Kasumi-1 (cell line): ENCODE data around the gene HEBP1.
A peak's percentile ranks its signal among the peaks of the same experiment; 100 is the strongest.
"Not testable (repeated sequence)": the region's sequence is repeated elsewhere in the genome, so short reads cannot be mapped to it uniquely, and the experiment has no call there.

Experiments used
- DNase-seq, 2 experiments: peaks; one replicate each; lab custom pipeline; 2025; lab: John Stamatoyannopoulos, UW

The HEBP1 gene

DNA sequence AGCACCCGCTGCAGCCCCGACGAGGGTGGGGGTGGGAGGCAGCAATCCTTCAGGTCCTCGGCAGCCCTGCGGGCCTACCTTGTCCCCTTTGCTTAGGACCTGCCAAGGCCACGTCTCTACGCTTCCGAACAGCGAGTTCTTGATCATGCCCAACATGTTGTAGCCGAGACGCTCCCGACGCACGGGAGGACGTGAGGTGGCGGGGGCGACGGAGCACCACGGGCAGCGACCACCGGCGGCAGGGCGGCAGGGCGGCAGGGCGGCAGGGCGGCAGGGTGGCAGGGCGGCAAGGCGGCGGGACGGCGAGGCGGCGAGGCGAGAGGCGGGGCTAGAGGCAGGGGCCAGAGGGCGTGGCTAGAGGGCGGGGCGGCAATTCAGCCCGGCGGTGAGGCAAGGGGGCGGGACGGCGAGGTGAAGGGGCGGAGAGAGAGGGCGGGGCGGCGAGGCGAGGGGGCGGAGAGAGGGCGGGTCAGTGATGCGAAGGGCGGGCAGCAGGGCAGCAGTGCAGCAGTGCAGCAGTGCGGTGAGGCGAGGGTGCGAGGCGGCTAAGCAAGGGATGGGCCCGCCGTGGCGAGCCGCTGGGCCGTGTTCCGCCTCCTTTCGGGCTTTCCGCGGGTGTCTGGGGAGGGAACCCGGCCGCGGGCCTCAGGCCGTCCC lies at the start of gene HEBP1:
Gene HEBP1, minus strand, starts transcription at position 307 of the 657 bp plus-strand sequence. Its CDS starts 151 bp downstream, at position 156.
- peak; percentile 42 to 46 for DNase-seq

- DNase-seq = no peak
These were observed 49.8 kb upstream of the HEBP1 start for GRCh38 chr12:13049816-13050215.

DNA sequence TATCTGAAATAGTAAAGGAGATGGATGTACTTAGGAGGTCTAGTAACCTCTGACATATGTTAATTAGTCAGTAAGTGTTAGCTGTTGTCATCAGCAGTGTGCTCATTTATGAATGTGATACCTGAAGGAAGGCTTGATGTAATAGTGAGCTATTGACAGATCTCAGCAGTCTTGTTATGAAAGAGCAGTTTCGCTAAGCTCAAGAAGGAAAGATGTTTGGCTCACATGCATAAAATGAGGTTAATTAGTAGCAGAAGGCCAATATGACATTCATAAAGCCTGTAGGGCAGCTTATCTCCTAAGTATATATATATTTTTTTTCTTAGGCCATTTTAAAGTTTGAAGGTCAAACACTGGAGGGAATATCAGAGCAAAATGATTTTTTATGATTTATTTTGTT lies 46.9 kb upstream of the HEBP1 start:
- DNase-seq = no peak

DNA sequence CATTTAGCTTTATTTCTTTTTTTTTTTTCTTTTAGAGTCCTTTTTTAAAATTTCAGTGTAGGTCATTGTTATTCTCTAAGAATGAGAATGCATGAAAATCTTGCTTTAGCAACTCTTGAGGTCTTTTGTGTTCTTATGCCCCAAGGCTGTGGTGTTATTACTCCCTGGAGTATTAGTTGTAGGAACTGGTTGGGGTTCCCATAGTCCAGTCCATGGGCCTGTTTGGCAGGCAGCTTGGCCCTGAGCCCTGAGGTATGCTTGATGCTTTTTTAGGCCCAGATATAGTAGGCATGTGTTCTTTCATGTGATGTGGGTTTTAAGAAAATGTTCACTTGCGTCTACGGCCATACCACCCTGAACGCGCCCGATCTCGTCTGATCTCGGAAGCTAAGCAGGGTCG lies 45.8 kb upstream of the HEBP1 start:
- DNase-seq = no peak

DNA sequence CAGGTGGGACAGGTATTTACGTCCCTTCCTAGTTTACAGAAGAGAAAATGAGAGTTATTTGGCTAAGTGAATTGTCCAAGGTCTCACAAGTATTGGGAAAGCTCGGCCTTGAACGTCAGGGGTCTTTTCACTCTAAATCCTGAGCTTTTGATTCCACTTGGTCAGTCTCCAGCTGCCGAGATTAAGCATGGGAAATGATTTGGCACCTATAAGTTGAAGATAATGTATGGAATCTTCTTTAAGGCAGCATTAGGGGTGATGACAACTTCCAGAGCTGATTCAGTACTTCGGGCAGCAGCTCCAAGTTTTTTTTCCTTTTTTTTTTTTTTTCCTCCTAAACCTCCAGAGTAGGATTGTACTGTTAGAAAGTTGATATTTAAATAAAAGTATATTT lies 44.8 kb upstream of the HEBP1 start:
- no peak for DNase-seq

GRCh38 chr12:13044002-13044905 lies 44.2 kb upstream of the HEBP1 start, which contains the start of gene FAM234B:
Gene FAM234B (plus strand): TSS chr12:13044381. CDS start chr12:13044404, 23 bp downstream.
- peak; percentile 8 for DNase-seq

DNA sequence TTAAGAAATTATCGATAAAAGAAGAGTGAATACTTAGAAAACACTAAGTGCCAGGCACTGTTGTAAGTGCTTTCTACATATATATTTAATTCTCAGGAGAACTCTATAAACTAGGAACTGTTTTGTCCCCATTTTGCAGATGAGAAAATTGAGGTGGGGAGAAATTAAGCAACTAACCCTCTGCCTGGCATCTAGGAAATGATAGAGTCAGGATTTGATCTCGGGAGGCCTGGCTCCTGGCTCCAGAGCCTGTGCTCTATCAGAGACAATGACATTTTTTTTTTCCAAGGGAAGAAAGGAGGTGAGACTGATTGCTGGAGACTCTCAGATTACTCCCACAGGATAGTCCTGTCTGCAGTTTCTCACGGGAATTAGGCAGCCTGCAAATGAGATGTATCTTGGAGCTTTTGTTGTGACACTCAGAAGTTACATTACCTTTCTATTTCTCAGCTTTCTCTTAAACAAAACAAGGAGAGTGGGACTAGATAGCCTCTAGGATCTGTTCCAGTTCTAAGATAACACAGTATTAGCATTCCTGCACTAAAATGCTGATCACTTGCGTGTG lies 42.7 kb upstream of the HEBP1 start:
- DNase-seq = no peak

GRCh38 chr12:13041224-13041623 lies 41.2 kb upstream of the HEBP1 start:
- DNase-seq = no peak

DNA sequence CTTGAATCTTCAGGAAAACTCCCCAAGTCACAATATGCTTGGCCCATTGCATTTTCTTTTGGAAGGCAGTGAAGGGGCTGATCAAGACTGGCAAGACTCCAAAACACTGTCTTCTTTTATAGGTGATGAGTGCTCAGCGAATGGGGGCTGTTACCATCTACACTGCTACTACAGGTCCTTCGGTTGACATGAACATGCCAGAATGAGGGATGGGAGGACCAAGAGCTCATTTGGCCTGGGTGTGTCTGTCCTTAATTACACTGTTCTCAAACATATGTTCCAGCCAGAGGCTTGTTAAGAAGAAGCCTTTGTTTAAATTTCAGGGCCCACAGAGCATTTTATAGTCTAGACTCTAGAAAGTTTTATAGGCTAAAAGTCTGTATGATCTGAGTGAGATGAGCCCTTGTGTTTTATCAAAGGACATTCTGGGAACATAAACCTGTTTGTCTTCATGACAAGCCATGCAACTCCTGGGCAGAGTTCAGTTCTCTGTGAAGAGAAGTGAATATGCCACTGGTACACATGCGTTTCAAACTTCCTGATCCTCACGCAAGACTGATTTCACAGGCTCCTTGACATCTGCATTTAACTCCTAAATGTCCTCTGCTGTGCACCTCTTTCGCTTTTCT lies 39.4 kb upstream of the HEBP1 start:
- DNase-seq = no peak

DNA sequence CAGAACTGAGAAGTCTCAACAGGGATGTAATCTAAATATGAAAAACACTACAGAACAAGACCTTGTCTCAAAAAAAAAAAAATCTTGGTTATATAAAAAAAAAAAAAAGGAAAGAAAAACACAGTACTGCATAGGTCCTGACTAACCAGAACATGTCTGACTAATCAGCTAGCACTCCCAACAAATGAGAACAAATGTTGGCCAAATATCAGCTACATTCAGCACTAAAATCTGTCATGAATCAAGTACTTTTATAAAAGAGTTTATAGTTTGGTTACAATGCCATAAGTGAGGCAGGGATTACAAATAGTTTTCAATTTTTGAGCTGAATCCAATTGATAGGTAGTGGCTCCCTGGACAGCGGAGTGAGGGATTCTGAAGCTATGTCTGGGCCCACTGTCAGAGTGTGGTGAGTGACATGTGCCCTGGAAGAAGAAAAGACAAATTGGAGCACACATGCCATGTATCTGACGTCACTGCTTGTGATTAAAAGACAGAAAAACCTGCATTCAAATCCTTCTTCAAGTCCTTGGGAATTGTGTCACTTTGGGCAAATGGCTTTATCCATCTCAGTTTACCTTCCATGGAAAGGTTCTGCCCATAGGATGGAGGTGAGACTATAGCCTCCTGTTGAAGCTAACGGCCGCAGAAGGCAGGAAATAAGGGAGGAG lies 38.6 kb upstream of the HEBP1 start:
- DNase-seq = no peak

- no peak for DNase-seq
These were observed 36.8 kb upstream of the HEBP1 start for GRCh38 chr12:13036881-13037280.

DNA sequence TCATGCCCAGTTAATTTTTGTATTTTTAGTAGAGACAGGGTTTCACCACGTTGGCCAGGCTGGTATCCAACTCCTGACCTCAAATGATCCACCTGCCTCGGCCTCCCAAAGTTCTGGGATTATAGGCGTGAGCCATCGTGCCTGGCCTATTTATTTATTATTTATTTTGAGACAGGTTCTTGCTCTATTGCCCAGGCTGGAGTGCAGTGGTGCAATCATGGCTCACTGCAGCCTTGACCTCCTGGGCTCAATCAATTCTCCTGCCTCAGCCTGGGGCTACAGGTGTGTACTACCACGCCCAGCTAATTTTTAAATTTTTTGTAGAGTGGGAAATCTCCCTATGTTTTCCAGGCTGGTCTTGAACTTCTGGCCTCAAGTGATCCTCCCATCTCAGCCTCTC lies 35.3 kb upstream of the HEBP1 start:
- DNase-seq = not testable (repeated sequence)

- DNase-seq = no peak
These were observed 33.4 kb upstream of the HEBP1 start for GRCh38 chr12:13033476-13033875.

DNA sequence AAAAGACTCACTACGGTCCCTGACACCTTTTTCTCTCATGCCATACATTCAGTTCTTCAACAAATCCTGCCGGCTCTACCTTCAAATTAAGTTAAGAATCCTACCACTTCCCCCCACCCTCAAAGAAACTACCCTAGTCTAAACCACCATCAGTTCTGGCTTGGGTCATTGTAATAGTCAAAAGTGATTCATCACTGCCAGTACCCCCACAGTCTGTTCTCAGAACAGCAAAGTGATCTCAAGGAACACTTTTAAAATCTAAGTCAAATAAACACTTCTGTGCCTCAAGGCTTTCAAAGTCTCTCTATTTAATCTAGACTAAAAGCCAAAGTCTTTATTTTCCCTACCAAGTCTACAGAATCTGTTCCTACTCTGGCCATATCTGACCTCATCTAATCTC lies 32.1 kb upstream of the HEBP1 start:
- no peak for DNase-seq

- DNase-seq = no peak
These were observed 30.7 kb upstream of the HEBP1 start for GRCh38 chr12:13030541-13031291.

DNA sequence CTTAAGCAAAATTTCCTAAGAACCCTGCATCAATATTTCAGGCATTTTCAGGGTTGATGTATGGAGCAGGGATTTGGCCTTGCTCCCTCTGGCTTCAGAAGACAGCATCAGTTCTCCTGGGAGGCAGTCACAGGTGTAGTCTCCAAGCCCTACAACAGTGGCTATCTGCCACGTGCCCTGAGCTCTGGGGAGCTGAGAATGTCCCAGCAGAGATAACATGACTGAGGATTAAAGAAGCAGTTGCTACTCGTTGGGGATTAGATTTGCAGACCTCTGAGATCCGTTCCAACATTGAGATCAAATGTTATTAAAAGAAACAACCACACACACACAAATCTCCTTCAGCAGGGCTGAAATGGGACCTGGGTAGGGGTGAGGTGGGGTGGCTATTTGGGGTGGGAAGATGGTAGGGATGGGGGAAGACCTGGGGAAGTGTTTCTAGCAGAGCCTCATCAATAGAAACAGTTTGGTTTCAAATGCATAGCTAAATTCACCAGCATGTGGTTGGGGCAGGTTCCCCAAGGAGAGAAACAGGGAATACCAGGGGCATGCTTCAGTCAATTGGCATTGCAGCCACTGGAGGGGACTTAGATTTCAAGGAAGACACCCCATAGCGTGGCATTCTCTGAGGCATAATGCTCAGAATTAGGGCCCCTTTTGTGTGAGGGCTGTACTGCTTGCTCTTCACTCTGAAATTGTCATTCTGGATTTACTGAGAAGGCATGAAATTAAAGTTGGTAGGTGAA lies 28.9 kb upstream of the HEBP1 start:
- no peak for DNase-seq

DNA sequence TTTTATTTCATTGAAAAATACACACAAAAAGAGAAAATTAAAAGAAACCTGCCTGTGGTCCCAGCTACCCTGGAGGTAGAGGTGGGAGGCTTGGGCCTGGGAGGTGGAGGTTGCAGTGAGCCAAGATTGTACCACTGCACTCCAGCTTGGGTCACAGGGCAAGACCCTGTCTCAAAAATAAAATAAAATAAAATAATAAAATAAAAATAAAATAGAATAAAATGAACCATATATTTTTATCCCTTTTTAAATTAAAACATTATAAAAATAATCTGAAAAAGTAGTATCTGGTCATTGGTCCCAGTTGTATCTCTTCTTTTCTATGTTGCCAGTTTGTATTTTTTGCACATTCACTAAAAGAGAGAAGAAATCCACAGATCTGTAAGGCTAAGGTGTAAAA lies 27.4 kb upstream of the HEBP1 start:
- DNase-seq = no peak

- no peak for DNase-seq
These were observed 27.0 kb upstream of the HEBP1 start for GRCh38 chr12:13027032-13027431.

- no peak for DNase-seq
These were observed 26.2 kb upstream of the HEBP1 start for GRCh38 chr12:13026286-13026685.

GRCh38 chr12:13024531-13024916 lies 24.5 kb upstream of the HEBP1 start:
- no peak for DNase-seq
